Endothelial cell of hepatic sinusoid (primary cell): ENCODE results near the gene TAGLN2.

Experiments
- in situ Hi-C: cut with HindIII; loops from 2 replicates; pipeline ENCODE4 v1.10.0; 2017; ENCODE audit warnings: low sequenced_read_pairs

TAGLN2 gene

GRCh38 chr1:159924791-159925718, at the start of gene TAGLN2:
Gene TAGLN2 (minus strand): TSS chr1:159925507. CDS start chr1:159920509, 4,998 bp downstream.
- in situ Hi-C loops: loop anchor here (5.0 to 10.0 kb wide), 2 partner anchors 48 to 430 kb away; no protein-coding TSS in a partner anchor

GRCh38 chr1:159974350-159974965, 49.2 kb upstream of the TAGLN2 start:
- in situ Hi-C loops: no loop called here

GRCh38 chr1:159973350-159973940, 48.1 kb upstream of the TAGLN2 start:
- in situ Hi-C loops: no loop called here

GRCh38 chr1:159972443-159973205, 47.3 kb upstream of the TAGLN2 start:
- in situ Hi-C loops: no loop called here

- in situ Hi-C loops: no loop called here
Measured at GRCh38 chr1:159970932-159971342, 45.6 kb upstream of the TAGLN2 start.

- in situ Hi-C loops: loop anchor here (5.0 kb wide), 1 partner anchor 103 kb away; the partner anchor contains the start of gene KCNJ10
Measured at GRCh38 chr1:159968901-159969300, 43.6 kb upstream of the TAGLN2 start.

GRCh38 chr1:159965263-159965662, 40.0 kb upstream of the TAGLN2 start:
- in situ Hi-C loops: loop anchor here (5.0 kb wide), 1 partner anchor 107 kb away; the partner anchor contains the start of gene KCNJ10

GRCh38 chr1:159964144-159964543, 38.8 kb upstream of the TAGLN2 start:
- in situ Hi-C loops: no loop called here

- in situ Hi-C loops: no loop called here
Measured at GRCh38 chr1:159962176-159962575, 36.9 kb upstream of the TAGLN2 start.

- in situ Hi-C loops: no loop called here
Measured at GRCh38 chr1:159961636-159962035, 36.3 kb upstream of the TAGLN2 start.

- in situ Hi-C loops: no loop called here
Measured at GRCh38 chr1:159960721-159961381, 35.5 kb upstream of the TAGLN2 start.

- in situ Hi-C loops: no loop called here
Measured at GRCh38 chr1:159959451-159959850, 34.1 kb upstream of the TAGLN2 start.

- in situ Hi-C loops: no loop called here
Measured at GRCh38 chr1:159958719-159959380, 33.5 kb upstream of the TAGLN2 start.

- in situ Hi-C loops: no loop called here
Measured at GRCh38 chr1:159957824-159958268, 32.5 kb upstream of the TAGLN2 start.

- in situ Hi-C loops: no loop called here
Measured at GRCh38 chr1:159955456-159955855, 30.1 kb upstream of the TAGLN2 start.

- in situ Hi-C loops: no loop called here
Measured at GRCh38 chr1:159953536-159954515, 28.5 kb upstream of the TAGLN2 start, which contains the start of gene SLAMF9. Gene SLAMF9 (minus strand): TSS chr1:159954237. CDS start chr1:159954137, 100 bp downstream.

GRCh38 chr1:159952932-159953331, 27.6 kb upstream of the TAGLN2 start:
- in situ Hi-C loops: no loop called here

- in situ Hi-C loops: no loop called here
Measured at GRCh38 chr1:159951551-159951950, 26.2 kb upstream of the TAGLN2 start.
